Panc1 (cell line): ENCODE results near the gene LRP2. TPM values are rescaled to one million over a fixed set of nuclear protein-coding genes. Genes with fewer than 3 reads are reported as not detected.

Source experiments
- ATAC-seq: fragments of 200-7000 bp; cut with Tn5 transposase; 2 replicates; pipeline ENCODE4 v1.9.1; 2020; ENCODE audit warnings: mild to moderate bottlenecking, moderate library complexity
- BruUV-seq: library from RNA; stranded (reverse); fragments of 400-500 nt; replicated peaks from 2 replicates; lab custom pipeline; 2021; lab: Mats Ljungman, UMichigan
- CTCF ChIA-PET: fragments of 300-600 bp; sonication (Branson Sonifier 250); formaldehyde crosslinking; loops from one replicate; lab custom pipeline; 2022; ENCODE audit warnings: antibody characterized with exemption; lab: Charles Lee
- POLR2A ChIA-PET: fragments of 300-600 bp; sonication (Branson Sonifier 250); formaldehyde crosslinking; loops from one replicate; lab custom pipeline; 2022; ENCODE audit warnings: antibody characterized with exemption; lab: Charles Lee
- DNase-seq: peaks from one replicate; pipeline ENCODE4 v3.0.0-alpha.2; 2010; ENCODE audit warnings: low read depth, low spot score
- H3K27ac ChIP-seq: 2 replicates; pipeline ENCODE4 v1.5.1; 2011; ENCODE audit warnings: mild to moderate bottlenecking, low read length, inconsistent platforms
- H3K27me3 ChIP-seq: fragments of 200-500 bp; sonication (Bioruptor generic); 2 replicates; pipeline ENCODE4 v1.6.0; 2014; ENCODE audit warnings: low read length, inconsistent platforms; ENCODE audit not compliant: control insufficient read depth, insufficient read depth
- H3K36me3 ChIP-seq: fragments of 200-500 bp; sonication (Bioruptor generic); 2 replicates; pipeline ENCODE4 v1.5.1; 2014; ENCODE audit warnings: inconsistent platforms, mild to moderate bottlenecking, low read length, moderate library complexity; ENCODE audit not compliant: control insufficient read depth, insufficient read depth
- H3K4me1 ChIP-seq: 2 replicates; pipeline ENCODE4 v1.5.1; 2011; ENCODE audit warnings: inconsistent platforms, mild to moderate bottlenecking, low read length, moderate library complexity; ENCODE audit not compliant: control insufficient read depth, insufficient read depth
- H3K4me3 ChIP-seq, 2 experiments: 2 replicates each; pipeline ENCODE4 v1.5.1; 2011 to 2012; ENCODE audit warnings: low read depth in 2 of 2, low read length in 2 of 2, mild to moderate bottlenecking in 2 of 2, inconsistent platforms in 1 of 2, moderate library complexity in 1 of 2
- H3K9me3 ChIP-seq: fragments of 200-500 bp; sonication (Bioruptor generic); 2 replicates; pipeline ENCODE4 v1.5.1; 2014; ENCODE audit warnings: low read depth, mild to moderate bottlenecking, inconsistent platforms, low read length, moderate library complexity; ENCODE audit not compliant: control insufficient read depth, insufficient read depth
- POLR2AphosphoS5 ChIP-seq: IDR thresholded peaks from 2 replicates; pipeline ENCODE4 v1.6.1; 2012; ENCODE audit warnings: mild to moderate bottlenecking, low read depth, low read length, moderate library complexity
- SIN3A ChIP-seq: IDR thresholded peaks from 2 replicates; pipeline ENCODE4 v1.6.1; 2012; ENCODE audit warnings: low read depth, mild to moderate bottlenecking, low read length, moderate library complexity, borderline replicate concordance; ENCODE audit not compliant: insufficient read depth
- TCF7L2 ChIP-seq: IDR thresholded peaks from 2 replicates; pipeline ENCODE4 v1.6.1; 2011; ENCODE audit warnings: mild to moderate bottlenecking, low read depth, low read length, inconsistent platforms
- in situ Hi-C: cut with HindIII; loops from 2 replicates; pipeline ENCODE4 v1.10.0; 2016; ENCODE audit warnings: low sequenced_read_pairs, low pct_unique_long_range_greater_than_20kb
- intact Hi-C: fragments of 100-400 bp; cut with micrococcal nuclease; formaldehyde crosslinking; loops from one replicate; pipeline ENCODE4 v1.10.0; 2022; ENCODE audit not compliant: unreplicated experiment
- total RNA-seq: library from RNA; stranded (reverse); gene quantifications from one replicate; pipeline ENCODE4 v1.2.1, GENCODE V29; 2021; ENCODE audit not compliant: unreplicated experiment
- TF ChIP-seq, protein P1 (sequence below): fragments of 450-650 bp; IDR thresholded peaks from 2 replicates; pipeline ENCODE4 v1.5.1; 2017; ENCODE audit warnings: mild to moderate bottlenecking
- TF ChIP-seq, protein P2 (sequence below), 2 experiments: IDR thresholded peaks; 2 replicates each; pipeline ENCODE4 v1.6.1; 2011 to 2012; ENCODE audit warnings: low read depth in 2 of 2, control low read depth in 1 of 2, low read length in 1 of 2, mild to moderate bottlenecking in 1 of 2, moderate library complexity in 1 of 2; ENCODE audit not compliant: insufficient read depth in 1 of 2

Gene LRP2
- total RNA-seq, 1 experiment from 2014 or later, result 0.10 TPM

DNA sequence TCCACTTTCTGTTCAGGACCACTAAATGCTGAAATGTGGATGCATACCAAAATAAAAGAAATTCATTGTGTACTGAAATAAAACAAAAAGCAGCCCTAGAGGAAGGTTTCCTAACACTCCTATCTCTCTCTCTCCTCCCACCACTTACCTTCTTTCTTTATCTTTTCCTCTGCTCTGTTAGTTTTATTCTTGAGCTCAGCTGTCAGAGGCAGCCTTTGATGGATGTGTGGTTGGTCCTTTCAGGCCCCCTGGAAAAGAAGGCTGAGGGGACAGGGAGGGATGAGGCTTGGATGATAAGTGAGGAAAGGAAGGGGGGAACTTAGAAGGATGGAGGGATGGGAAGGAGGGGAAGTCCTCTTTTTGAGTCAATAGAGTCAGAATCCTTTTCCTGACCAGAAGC lies 245.3 kb downstream of the LRP2 start:
- intact Hi-C loops (loop anchor here (10.0 kb wide), 1 partner anchor 158 kb away; no protein-coding TSS in a partner anchor), in situ Hi-C loops (no loop called here)
- ATAC-seq, result no peak
- POLR2A ChIA-PET, result no interaction called here
- TF ChIP-seq, protein P1, sequence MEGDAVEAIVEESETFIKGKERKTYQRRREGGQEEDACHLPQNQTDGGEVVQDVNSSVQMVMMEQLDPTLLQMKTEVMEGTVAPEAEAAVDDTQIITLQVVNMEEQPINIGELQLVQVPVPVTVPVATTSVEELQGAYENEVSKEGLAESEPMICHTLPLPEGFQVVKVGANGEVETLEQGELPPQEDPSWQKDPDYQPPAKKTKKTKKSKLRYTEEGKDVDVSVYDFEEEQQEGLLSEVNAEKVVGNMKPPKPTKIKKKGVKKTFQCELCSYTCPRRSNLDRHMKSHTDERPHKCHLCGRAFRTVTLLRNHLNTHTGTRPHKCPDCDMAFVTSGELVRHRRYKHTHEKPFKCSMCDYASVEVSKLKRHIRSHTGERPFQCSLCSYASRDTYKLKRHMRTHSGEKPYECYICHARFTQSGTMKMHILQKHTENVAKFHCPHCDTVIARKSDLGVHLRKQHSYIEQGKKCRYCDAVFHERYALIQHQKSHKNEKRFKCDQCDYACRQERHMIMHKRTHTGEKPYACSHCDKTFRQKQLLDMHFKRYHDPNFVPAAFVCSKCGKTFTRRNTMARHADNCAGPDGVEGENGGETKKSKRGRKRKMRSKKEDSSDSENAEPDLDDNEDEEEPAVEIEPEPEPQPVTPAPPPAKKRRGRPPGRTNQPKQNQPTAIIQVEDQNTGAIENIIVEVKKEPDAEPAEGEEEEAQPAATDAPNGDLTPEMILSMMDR, result no peak
- no peak for TF ChIP-seq POLR2AphosphoS5
- TF ChIP-seq, protein P2, sequence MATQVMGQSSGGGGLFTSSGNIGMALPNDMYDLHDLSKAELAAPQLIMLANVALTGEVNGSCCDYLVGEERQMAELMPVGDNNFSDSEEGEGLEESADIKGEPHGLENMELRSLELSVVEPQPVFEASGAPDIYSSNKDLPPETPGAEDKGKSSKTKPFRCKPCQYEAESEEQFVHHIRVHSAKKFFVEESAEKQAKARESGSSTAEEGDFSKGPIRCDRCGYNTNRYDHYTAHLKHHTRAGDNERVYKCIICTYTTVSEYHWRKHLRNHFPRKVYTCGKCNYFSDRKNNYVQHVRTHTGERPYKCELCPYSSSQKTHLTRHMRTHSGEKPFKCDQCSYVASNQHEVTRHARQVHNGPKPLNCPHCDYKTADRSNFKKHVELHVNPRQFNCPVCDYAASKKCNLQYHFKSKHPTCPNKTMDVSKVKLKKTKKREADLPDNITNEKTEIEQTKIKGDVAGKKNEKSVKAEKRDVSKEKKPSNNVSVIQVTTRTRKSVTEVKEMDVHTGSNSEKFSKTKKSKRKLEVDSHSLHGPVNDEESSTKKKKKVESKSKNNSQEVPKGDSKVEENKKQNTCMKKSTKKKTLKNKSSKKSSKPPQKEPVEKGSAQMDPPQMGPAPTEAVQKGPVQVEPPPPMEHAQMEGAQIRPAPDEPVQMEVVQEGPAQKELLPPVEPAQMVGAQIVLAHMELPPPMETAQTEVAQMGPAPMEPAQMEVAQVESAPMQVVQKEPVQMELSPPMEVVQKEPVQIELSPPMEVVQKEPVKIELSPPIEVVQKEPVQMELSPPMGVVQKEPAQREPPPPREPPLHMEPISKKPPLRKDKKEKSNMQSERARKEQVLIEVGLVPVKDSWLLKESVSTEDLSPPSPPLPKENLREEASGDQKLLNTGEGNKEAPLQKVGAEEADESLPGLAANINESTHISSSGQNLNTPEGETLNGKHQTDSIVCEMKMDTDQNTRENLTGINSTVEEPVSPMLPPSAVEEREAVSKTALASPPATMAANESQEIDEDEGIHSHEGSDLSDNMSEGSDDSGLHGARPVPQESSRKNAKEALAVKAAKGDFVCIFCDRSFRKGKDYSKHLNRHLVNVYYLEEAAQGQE (IDR thresholded peaks at IDR 0.05; ENCODE audit: insufficient read depth in 1 of 2, low read depth in 2 of 2, low read length in 1 of 2), result no peak
- TF ChIP-seq TCF7L2, result no peak
- TF ChIP-seq SIN3A, result no peak
- H3K27me3 ChIP-seq, result no peaks in the 10 kb centered on the region
- no peak overlapping the region for H3K4me3 ChIP-seq
- H3K4me1 ChIP-seq, result no peaks in the 10 kb centered on the region
- no peak for DNase-seq
- BruUV-seq, result no TSS peak
- H3K9me3 ChIP-seq, result no peaks in the 10 kb centered on the region
- no peak overlapping the region for H3K27ac ChIP-seq
- H3K36me3 ChIP-seq, result no peaks in the 10 kb centered on the region
- CTCF ChIA-PET, result no interaction called here

DNA sequence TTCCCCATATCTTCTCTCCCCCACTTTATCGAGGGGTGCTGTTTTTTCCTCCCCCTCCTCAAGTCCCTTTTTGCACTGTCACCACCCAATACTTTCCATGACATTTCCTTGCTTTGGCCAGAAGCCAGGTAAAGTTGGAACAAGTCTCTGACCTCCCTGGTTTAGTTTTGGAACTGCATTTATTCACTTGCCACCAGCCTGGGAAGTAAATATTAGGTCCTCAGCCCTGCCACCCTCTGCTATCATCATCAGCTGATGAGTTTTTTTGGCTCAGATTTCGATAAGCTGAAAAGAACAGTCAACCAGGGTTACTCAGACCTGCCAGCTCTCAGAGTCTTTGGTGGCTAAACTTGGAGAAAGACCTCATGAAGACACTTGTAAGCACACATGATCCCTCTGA lies 246.0 kb downstream of the LRP2 start:
- ChIA-PET CTCF (no interaction called here), POLR2A (no interaction called here)
- Histone ChIP-seq H3K36me3 (no peaks in the 10 kb centered on the region), H3K9me3 (no peaks in the 10 kb centered on the region), H3K4me1 (no peaks in the 10 kb centered on the region), H3K4me3 (no peak overlapping the region), H3K27me3 (no peaks in the 10 kb centered on the region), H3K27ac (no peak overlapping the region)
- no peak for DNase-seq
- intact Hi-C loops, result loop anchor here (10.0 kb wide), 1 partner anchor 158 kb away; no protein-coding TSS in a partner anchor
- TF ChIP-seq SIN3A (no peak), TCF7L2 (no peak), POLR2AphosphoS5 (no peak)
- TF ChIP-seq, protein P1, result no peak
- TF ChIP-seq, protein P2 (IDR thresholded peaks at IDR 0.05; ENCODE audit: insufficient read depth in 1 of 2, low read depth in 2 of 2, low read length in 1 of 2), result no peak
- no TSS peak for BruUV-seq
- ATAC-seq, result no peak
- in situ Hi-C loops, result no loop called here
